IMR-90 (cell line): ENCODE results near the gene ARPIN. TPM values are rescaled to one million over a fixed set of nuclear protein-coding genes. Genes with fewer than 3 reads are reported as not detected.

Source experiments
- ATAC-seq: fragments of 200-7000 bp; cut with Tn5 transposase; 2 replicates; pipeline ENCODE4 v1.9.1; 2020; ENCODE audit warnings: low read depth, mild to moderate bottlenecking, moderate library complexity
- BruUV-seq: library from RNA; stranded (reverse); fragments of 400-500 nt; replicated peaks from 2 replicates; lab custom pipeline; 2021; lab: Mats Ljungman, UMichigan
- CTCF ChIA-PET: fragments of 300-600 bp; formaldehyde crosslinking; extraction: SDS; loops from one replicate; lab custom pipeline; 2021; ENCODE audit warnings: antibody characterized with exemption; lab: Yijun Ruan, JAX
- POLR2A ChIA-PET: fragments of 300-600 bp; sonication (Branson Sonifier 250); formaldehyde crosslinking; loops from one replicate; lab custom pipeline; 2022; ENCODE audit warnings: antibody characterized with exemption; ENCODE audit not compliant: unreplicated experiment; lab: Charles Lee
- DNase-seq: peaks from one replicate; pipeline ENCODE4 v3.0.0; 2013
- H2AFZ ChIP-seq: replicated peaks from 2 replicates; pipeline ENCODE3; 2013; ENCODE audit warnings: low read length, mild to moderate bottlenecking; ENCODE audit not compliant: poor library complexity
- H2AK5ac ChIP-seq: 2 replicates; pipeline ENCODE4 v1.6.1; 2013; ENCODE audit warnings: low read depth, low read length, inconsistent platforms
- H2AK9ac ChIP-seq: replicated peaks from 2 replicates; pipeline ENCODE3; 2013; ENCODE audit warnings: mild to moderate bottlenecking, low read depth, low read length, moderate library complexity; ENCODE audit not compliant: poor library complexity
- H2BK120ac ChIP-seq: 2 replicates; pipeline ENCODE4 v1.6.1; 2013; ENCODE audit warnings: low read depth, low read length, inconsistent platforms
- H2BK15ac ChIP-seq: 3 replicates; pipeline ENCODE4 v1.6.1; 2013; ENCODE audit warnings: low read depth, low read length, inconsistent platforms
- H2BK20ac ChIP-seq: 2 replicates; pipeline ENCODE4 v1.6.1; 2013; ENCODE audit warnings: low read depth, mild to moderate bottlenecking, inconsistent platforms, low read length, moderate library complexity
- H2BK5ac ChIP-seq: 2 replicates; pipeline ENCODE4 v1.6.1; 2013; ENCODE audit warnings: mild to moderate bottlenecking, low read depth, low read length, inconsistent platforms; ENCODE audit not compliant: poor library complexity, severe bottlenecking
- H3K14ac ChIP-seq: replicated peaks from 2 replicates; pipeline ENCODE4 v1.6.1; 2013; ENCODE audit warnings: low read depth, low read length, inconsistent platforms
- H3K18ac ChIP-seq: 2 replicates; pipeline ENCODE4 v1.6.1; 2013; ENCODE audit warnings: low read depth, low read length, control low read depth
- H3K23ac ChIP-seq: 2 replicates; pipeline ENCODE4 v1.6.1; 2013; ENCODE audit warnings: low read depth, low read length, inconsistent platforms
- H3K27ac ChIP-seq: 2 replicates; pipeline ENCODE4 v1.5.1; 2013; ENCODE audit warnings: mild to moderate bottlenecking, control low read depth, low read length; ENCODE audit not compliant: insufficient read depth
- H3K27me3 ChIP-seq: 2 replicates; pipeline ENCODE4 v1.6.1; 2013; ENCODE audit warnings: low read length; ENCODE audit not compliant: control insufficient read depth, insufficient read depth
- H3K36me3 ChIP-seq: 2 replicates; pipeline ENCODE4 v1.6.1; 2013; ENCODE audit warnings: low read length, mixed read lengths; ENCODE audit not compliant: control insufficient read depth, insufficient read depth
- H3K4ac ChIP-seq: 2 replicates; pipeline ENCODE4 v1.6.1; 2013; ENCODE audit warnings: low read depth, low read length, inconsistent platforms
- H3K4me1 ChIP-seq: 2 replicates; pipeline ENCODE4 v1.6.1; 2013; ENCODE audit warnings: low read length, mixed read lengths; ENCODE audit not compliant: control insufficient read depth, insufficient read depth
- H3K4me2 ChIP-seq: 2 replicates; pipeline ENCODE4 v1.6.1; 2013; ENCODE audit warnings: low read depth, mild to moderate bottlenecking, control low read depth, low read length, moderate library complexity
- H3K4me3 ChIP-seq: 2 replicates; pipeline ENCODE4 v1.5.1; 2013; ENCODE audit warnings: low read depth, mild to moderate bottlenecking, control low read depth, low read length, moderate library complexity; ENCODE audit not compliant: insufficient read depth
- H3K56ac ChIP-seq: 2 replicates; pipeline ENCODE4 v1.6.1; 2013; ENCODE audit warnings: low read length, inconsistent platforms; ENCODE audit not compliant: insufficient read depth; ENCODE audit errors: extremely low read depth
- H3K79me1 ChIP-seq, 2 experiments: 2 replicates each; pipeline ENCODE4 v1.6.1; 2013; ENCODE audit warnings: low read length in 2 of 2, inconsistent platforms in 1 of 2, low read depth in 1 of 2
- H3K9ac ChIP-seq: 2 replicates; pipeline ENCODE4 v1.6.1; 2013; ENCODE audit warnings: low read depth, low read length, control low read depth
- H3K9me1 ChIP-seq: 2 replicates; pipeline ENCODE4 v1.6.1; 2013; ENCODE audit warnings: low read length, inconsistent platforms; ENCODE audit not compliant: insufficient read depth
- H3K9me3 ChIP-seq: 2 replicates; pipeline ENCODE4 v1.6.1; 2013; ENCODE audit warnings: low read length; ENCODE audit not compliant: control insufficient read depth, insufficient read depth
- H4K20me1 ChIP-seq: 2 replicates; pipeline ENCODE4 v1.6.1; 2013; ENCODE audit warnings: low read length, inconsistent platforms; ENCODE audit not compliant: insufficient read depth
- H4K5ac ChIP-seq: 2 replicates; pipeline ENCODE4 v1.6.1; 2013; ENCODE audit warnings: mild to moderate bottlenecking, low read depth, low read length, control low read depth
- H4K8ac ChIP-seq, 2 experiments: 2 replicates each; pipeline ENCODE4 v1.6.1; 2013; ENCODE audit warnings: low read depth in 2 of 2, low read length in 2 of 2, control low read depth in 1 of 2, inconsistent platforms in 1 of 2
- H4K91ac ChIP-seq: 2 replicates; pipeline ENCODE4 v1.6.1; 2013; ENCODE audit warnings: low read depth, low read length, inconsistent platforms; ENCODE audit not compliant: insufficient read depth
- MAFK ChIP-seq: IDR thresholded peaks from 2 replicates; pipeline ENCODE4 v1.6.1; 2012; ENCODE audit warnings: low read depth, low read length, improper control_type of control experiment
- MXI1 ChIP-seq: IDR thresholded peaks from 2 replicates; pipeline ENCODE4 v1.6.1; 2012; ENCODE audit warnings: low read depth, mild to moderate bottlenecking, low read length, moderate library complexity, borderline replicate concordance
- WGBS, 2 experiments: methylation state at CpG; one replicate each; pipeline versions ENCODE4 v1.1.5 to v1.1.7; 2013; ENCODE audit warnings: missing lambda C conversion rate in 2 of 2; ENCODE audit not compliant: insufficient read length in 1 of 2; ENCODE audit errors: extremely low coverage in 2 of 2; 5-methylcytosine and 5-hydroxymethylcytosine counted together
- dilution Hi-C: fragments of 300-500 bp; cut with HindIII; formaldehyde crosslinking; loops from one replicate; pipeline ENCODE4 v1.14.3; 2018; ENCODE audit warnings: low sequenced_read_pairs; ENCODE audit not compliant: unreplicated experiment
- in situ Hi-C: fragments of 300-500 bp; cut with MboI; formaldehyde crosslinking; loops from 3 replicates; pipeline ENCODE4 v1.14.3; 2019; ENCODE audit warnings: low sequenced_read_pairs, inconsistent platforms, mixed read lengths
- intact Hi-C: fragments of 100-400 bp; cut with micrococcal nuclease; formaldehyde crosslinking; loops from 2 replicates; pipeline ENCODE4 v1.10.0; 2022
- polyA plus RNA-seq, 3 experiments: library from polyadenylated mRNA; depleted of rRNA; stranded (reverse); fragments of >200 nt; gene quantifications; 2 replicates each; pipeline ENCODE4 v1.2.3, GENCODE V29; 2012; ENCODE audit warnings: low replicate concordance in 1 of 3
- total RNA-seq: library from RNA; depleted of rRNA; stranded (reverse); fragments of >200 nt; gene quantifications from 2 replicates; pipeline ENCODE4 v1.2.3, GENCODE V29; 2012
- TF ChIP-seq, protein P1 (sequence below): conservative IDR thresholded peaks from 2 replicates; pipeline ENCODE4 v1.5.1; 2012; ENCODE audit warnings: mild to moderate bottlenecking, low read depth, low read length, improper control_type of control experiment

ARPIN gene
- total and polyA plus RNA-seq, 2 of the 4 experiments (the other 2 are of a cell fraction) = 3.9 to 8.8 TPM

DNA sequence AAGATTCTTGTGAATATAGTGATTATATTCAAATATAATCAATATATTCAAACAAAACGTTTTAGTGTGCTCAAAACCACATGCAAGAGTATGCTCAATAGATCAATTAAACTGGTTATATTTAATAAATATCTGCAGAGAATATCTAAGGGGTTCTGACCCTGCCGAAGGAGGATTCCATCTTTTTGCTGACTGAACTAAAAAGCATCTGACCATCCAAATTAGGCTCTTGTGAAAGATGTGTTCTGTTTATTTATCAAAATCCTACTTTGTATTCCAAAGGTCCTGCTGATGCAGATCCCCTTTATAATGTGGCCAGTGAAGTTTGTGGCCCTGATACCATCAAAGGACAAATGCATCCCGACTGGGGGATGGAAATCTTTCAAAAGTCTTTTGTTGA lies 41.8 kb upstream of the ARPIN start:
- H4K5ac ChIP-seq = no peak overlapping the region
- H3K4me3 ChIP-seq = no peak overlapping the region
- H2BK15ac ChIP-seq = no peak overlapping the region
- intact Hi-C loops (loop anchor here (10.0 kb wide), 1 partner anchor 240 kb away; no protein-coding TSS in a partner anchor), dilution Hi-C loops (no loop called here), in situ Hi-C loops (no loop called here)
- H3K9me3 ChIP-seq = no peaks in the 10 kb centered on the region
- H3K9me1 ChIP-seq = no peaks in the 10 kb centered on the region; the same call in 1 of the 2 replicates
- DNase-seq (no peak), ATAC-seq (no peak)
- no peak overlapping the region for H3K4me2 ChIP-seq
- no peak overlapping the region for H4K91ac ChIP-seq
- ChIA-PET POLR2A (no interaction called here), CTCF (no interaction called here)
- H2AK5ac ChIP-seq = no peak overlapping the region
- H4K8ac ChIP-seq = no peak overlapping the region
- no peaks in the 10 kb centered on the region for H4K20me1 ChIP-seq
- H2AK9ac ChIP-seq = no peak overlapping the region
- H3K27me3 ChIP-seq = peaks cover 8% of the 10 kb centered on the region
- H2BK5ac ChIP-seq = no peak overlapping the region
- no peak overlapping the region for H2BK20ac ChIP-seq
- WGBS, 2 experiments = no CpG with 5 or more reads among the region's 3 CpGs
- no peak for TF ChIP-seq MXI1
- TF ChIP-seq, protein P1, sequence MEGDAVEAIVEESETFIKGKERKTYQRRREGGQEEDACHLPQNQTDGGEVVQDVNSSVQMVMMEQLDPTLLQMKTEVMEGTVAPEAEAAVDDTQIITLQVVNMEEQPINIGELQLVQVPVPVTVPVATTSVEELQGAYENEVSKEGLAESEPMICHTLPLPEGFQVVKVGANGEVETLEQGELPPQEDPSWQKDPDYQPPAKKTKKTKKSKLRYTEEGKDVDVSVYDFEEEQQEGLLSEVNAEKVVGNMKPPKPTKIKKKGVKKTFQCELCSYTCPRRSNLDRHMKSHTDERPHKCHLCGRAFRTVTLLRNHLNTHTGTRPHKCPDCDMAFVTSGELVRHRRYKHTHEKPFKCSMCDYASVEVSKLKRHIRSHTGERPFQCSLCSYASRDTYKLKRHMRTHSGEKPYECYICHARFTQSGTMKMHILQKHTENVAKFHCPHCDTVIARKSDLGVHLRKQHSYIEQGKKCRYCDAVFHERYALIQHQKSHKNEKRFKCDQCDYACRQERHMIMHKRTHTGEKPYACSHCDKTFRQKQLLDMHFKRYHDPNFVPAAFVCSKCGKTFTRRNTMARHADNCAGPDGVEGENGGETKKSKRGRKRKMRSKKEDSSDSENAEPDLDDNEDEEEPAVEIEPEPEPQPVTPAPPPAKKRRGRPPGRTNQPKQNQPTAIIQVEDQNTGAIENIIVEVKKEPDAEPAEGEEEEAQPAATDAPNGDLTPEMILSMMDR = no peak
- peak; percentile 62 for TF ChIP-seq MAFK
- no peak overlapping the region for H3K23ac ChIP-seq
- no peak overlapping the region for H3K18ac ChIP-seq
- no peak overlapping the region for H3K4ac ChIP-seq
- H2BK120ac ChIP-seq = no peak overlapping the region
- H3K4me1 ChIP-seq = no peaks in the 10 kb centered on the region
- H3K14ac ChIP-seq = no peak overlapping the region
- no peaks in the 10 kb centered on the region for H3K36me3 ChIP-seq
- H3K79me1 ChIP-seq = no peaks in the 10 kb centered on the region
- no peak overlapping the region for H2AFZ ChIP-seq
- no peak overlapping the region for H3K56ac ChIP-seq
- no peak overlapping the region for H3K9ac ChIP-seq
- no peak overlapping the region for H3K27ac ChIP-seq
- BruUV-seq = no TSS peak
